Colon (tissue), 2 donors: ENCODE data around the gene MEG3.
"Not testable (repeated sequence)": the region's sequence is repeated elsewhere in the genome, so short reads cannot be mapped to it uniquely, and the experiment has no call there.

ENCODE experiments used
- FAIRE-seq: peaks from 2 replicates; lab custom pipeline; 2012; peaks lifted over from hg19 to GRCh38; lab: Jason Lieb, UNC
- donor health status: control.
- donor health status: control.

The MEG3 gene

DNA sequence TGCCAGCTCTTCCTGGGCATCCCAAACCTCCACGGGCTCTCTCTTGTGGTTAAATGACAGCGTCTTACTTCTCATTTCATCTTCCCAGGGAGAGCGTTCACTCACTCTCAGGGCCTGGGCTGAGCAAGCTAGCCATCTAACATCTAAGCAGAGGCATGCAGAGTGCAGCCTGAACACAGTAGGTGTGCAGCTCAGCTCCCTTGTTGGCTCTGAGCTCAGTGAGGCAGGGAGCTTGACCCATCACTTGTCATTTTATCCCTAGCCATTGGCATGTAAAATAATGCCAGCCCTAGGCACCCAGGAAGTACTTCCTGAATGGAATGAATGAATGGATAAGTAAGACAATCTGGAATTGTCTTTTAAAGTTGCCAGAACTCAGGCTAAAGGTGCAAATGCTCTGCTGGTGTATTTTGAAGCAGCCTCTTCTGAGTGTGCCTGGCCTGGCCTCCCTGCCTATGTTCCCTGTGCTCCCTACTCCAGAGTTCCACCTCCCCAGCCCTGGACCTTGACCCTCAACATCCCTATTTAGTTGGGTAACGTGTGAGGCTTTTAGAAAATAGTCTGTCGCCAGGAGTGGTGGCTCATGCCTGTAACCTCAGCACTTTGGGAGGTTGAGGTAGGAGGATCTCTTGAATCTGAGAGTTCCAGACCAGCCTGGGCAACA is 9.5 kb upstream of the MEG3 start:
- FAIRE-seq: no peak

DNA sequence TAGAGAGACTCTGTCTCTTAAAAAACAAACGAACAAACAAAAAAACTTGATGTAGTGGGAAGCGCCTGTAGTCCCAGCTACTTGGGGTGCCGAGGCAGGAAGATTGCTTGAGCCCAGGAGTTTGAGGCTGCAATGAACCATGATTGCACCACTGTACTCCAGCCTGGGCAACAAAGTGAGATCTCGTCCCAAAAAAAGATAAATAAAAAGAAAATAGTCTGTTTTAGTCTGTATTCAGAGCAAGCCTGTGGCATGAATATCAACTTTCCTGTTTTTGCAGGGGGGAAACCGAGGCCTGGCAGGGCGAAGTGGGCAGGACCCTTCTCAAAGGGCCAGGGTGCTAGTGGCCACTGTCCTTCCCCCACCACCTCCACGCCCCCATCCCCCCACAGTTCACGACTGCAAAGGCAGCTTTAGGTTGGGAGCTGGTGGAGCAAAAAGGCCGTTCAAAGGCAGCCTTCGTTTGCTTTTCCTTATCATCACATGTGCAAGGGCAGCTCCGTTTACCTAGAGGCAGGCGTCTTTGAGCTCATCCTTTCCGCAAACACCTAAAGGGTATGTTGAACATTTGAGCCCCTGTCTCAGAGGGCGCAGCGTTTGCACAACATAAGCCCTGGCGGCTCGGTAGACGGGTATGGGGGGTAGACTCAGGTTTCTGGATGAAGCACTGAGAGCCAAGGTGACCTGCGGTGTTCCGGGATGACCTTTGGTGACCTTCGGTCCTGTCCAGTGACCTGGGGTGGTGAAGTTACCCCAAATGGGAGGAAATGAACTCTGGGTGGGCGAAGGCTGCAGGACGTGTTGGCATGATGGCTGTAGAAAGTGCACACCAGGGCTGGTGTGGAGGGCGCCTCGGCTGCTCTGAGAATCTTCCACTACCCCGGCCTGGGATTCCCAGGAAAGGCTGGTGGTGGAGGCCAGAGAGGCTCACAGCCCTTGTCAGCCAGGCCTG is 8.7 kb upstream of the MEG3 start:
- no peak for FAIRE-seq

DNA sequence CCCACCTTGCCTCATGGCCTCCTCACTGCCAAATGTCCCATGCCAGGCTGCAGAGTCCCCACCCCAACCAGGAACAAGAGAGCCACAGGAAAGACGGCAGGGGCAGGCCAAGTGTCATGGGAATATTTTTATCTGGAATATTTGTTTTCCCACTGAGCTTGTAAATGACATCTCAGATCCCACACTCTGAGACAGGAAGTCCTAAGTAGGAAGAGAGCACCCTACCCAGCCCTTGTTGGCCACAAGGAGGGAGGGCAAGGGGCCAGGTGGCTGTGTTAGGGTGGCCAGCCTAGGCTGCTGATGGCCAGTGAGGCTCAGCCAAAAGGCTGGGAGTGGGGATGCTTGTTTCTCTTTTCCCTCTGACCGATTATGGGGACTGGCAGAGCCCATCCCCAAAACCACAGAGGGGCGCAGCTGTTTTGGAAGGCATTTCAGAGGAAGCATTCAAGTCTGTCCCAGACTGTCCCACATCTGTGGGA is 7.7 kb upstream of the MEG3 start:
- FAIRE-seq: no peak

DNA sequence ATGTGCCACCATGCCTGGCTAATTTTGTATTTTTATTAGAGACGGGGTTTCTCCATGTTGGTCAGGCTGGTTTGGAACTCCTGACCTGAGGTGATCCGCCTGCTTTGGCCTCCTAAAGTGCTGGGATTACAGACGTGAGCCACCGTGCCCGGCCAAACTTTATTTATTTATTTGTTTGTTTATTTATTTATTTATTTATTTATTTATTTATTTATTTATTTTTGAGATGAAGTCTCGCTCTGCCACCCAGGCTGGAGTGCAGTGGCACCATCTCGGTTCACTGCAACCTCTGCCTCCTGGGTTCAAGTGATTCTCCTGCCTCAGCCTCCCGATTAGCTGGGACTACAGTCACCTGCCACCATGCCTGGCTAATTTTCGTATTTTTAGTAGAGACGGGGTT is 7.0 kb upstream of the MEG3 start:
- FAIRE-seq: not testable (repeated sequence)

DNA sequence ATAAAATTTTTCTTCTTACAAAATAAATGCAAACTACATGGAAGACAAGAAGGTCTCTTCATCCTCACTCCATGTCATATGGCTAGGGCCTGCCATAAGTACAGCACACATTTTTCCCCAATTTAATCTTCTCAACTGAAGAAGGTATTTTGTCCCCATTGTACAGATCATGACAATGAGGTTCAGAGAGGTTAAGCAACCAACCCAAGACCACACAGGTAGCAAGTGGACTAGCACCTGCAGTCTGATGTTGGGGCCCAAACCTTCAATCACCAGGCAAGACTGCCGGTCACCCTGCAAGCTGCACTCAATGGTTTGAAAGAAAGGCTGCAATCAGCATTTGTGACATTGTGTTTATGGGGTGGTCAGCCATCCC is 6.5 kb upstream of the MEG3 start:
- no peak for FAIRE-seq

DNA sequence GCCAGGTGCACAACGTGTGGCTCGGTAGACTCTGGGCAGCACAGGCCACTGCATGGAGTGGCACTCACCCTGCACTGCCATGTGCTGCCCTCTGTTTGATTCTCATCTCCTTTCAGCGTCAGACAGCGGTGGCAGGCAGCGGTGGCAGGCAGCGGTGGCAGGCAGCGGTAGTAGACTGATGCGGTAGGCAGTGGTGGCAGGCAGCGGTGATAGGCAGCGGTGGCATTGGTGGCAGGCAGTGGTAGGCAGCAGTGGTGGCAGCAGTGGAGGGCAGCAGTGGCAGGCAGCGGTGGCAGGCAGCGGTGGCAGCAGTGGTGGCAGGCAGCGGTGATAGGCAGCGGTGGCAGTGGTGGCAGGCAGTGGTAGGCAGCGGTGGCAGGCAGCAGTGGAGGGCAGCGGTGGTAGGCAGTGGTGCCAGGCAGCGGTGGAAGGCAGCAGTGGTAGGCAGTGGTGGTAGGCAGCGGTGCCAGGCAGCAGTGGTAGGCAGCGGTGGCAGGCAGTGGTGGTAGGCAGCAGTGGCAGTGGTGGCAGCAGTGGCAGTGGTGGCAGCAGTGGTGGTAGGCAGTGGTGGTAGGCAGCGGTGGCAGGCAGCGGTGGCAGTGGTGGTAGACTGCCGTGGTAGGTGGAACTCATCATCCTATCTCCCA is 6.0 kb upstream of the MEG3 start:
- FAIRE-seq: no peak

DNA sequence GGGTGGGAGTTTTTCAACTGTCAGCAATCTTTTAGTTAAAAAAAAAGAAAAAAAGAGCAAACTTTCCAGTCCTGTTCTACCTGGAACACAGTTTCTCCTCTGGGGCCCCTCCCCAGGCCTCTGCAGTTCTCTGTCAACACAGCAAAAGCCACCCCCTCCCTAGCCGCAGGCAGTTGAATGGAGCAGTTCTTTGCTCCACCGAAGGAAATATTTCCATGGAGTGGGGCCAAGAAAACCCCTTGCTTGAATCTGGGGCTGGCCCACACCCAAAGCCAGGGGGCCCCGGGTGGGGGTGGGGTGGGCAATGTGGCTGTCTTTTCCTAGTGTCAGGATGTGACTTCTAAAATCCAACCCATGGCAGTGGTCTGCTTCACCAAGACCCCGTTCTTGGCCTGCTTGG is 5.0 kb upstream of the MEG3 start:
- no peak for FAIRE-seq

DNA sequence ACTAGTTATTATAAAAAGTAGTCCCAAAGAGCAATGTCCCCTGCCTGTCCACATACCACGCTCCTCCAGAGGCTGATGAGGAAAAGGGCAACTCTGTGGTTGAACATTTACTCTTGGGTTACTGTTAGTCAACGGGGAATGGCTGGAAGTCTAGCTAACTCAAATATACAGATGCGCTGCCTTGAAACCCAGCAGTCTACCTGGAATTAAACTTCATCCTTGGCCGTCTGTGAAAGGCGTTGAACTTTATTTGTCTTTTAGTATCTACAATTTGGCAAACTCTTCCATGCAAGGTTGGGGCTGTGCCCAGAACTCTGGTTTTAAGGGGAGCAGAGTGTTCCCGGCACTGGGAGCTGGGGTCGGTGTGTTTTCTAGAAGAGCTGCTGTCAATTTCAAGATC is 3.9 kb upstream of the MEG3 start:
- no peak for FAIRE-seq

DNA sequence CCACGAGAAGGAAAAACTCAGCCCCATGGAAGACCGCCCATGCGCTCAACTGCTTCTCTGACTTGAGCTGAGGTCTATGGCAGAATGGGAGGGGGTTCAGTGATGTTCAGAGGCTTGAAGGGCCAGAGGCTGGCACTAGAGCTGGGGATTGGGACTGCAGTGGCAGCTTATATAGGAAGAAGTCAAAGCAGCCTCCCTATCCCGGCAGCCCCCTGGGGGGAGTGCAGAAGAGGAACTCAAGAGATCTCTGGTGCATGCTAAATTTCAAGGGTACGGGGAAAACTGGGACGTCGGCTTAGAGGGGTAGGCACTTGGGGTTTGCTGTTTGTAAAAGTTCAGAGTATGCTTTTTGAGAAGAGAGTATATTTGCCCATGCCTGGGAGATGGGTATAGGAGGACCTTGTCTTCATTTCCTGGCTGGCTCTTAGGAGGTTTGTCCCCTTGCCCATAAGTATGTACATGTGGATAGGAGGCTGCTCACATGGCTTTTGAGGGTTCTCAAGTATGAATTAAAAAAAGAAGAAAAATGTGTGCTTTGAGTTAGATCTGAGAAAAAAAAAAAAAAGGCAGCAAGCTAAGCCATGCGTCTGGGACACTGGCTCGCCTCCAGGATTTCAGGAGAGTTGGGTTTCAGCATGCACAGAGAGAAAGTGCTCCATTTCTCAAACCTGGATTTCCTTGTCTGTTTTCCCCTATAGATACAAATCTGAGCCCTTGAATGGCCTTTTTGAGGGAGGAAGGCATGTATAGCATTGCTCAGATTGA is 3.2 kb upstream of the MEG3 start:
- no peak for FAIRE-seq

DNA sequence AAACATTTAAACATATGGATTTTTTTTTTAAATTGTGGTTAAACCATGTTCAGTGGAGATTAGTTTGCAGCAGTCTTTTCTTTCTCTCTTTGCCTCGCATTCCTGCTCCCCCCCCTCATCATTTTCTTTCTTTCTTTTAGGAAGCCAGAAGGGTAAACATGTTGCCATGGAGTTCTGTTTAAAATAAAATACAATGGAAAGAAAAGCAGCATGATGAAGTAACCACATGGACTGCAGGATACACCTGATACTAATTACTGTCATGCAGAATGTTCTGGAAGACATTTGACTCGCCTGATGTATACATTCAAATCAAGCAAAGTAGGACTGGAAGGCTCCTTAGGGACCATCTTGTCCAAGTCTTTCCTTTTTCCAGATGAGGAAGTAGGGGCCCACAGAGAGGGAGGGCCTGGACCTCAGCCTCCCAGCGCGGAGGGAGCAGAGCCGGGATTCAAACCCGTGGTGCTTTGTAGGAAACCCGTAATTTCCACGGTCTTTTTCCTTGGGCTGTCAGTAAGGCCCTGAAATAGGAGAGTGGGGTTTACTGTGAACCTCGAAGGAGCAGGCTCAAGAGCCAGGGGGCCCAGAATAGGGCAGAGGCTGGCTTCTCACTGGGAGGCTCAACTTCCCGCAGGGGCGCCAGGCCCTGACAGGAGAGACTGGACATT is 2.4 kb upstream of the MEG3 start:
- no peak for FAIRE-seq

DNA sequence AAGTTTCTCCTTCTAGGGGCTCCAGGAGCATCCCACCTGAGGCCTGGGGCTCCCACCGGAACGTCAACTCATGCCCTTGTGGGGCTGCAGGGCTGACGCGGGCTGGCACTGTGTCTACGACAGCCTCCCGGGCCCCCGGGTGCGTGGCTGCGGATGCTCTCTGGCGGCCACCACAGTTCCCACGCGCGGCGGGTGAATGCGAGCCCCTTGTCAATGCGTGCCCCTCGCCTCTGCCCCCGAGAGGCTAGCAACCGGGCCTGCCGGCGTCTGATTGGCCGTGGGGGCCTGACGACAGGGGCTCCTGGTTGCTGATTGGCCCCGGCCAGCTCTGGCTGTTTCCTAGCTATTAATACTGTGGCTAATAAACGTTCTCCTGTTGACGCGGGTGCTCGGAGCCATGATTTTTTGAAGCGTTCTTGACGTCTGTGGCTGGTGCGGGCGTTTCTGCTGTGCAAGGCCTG is 1.8 kb upstream of the MEG3 start:
- FAIRE-seq: no peak

DNA sequence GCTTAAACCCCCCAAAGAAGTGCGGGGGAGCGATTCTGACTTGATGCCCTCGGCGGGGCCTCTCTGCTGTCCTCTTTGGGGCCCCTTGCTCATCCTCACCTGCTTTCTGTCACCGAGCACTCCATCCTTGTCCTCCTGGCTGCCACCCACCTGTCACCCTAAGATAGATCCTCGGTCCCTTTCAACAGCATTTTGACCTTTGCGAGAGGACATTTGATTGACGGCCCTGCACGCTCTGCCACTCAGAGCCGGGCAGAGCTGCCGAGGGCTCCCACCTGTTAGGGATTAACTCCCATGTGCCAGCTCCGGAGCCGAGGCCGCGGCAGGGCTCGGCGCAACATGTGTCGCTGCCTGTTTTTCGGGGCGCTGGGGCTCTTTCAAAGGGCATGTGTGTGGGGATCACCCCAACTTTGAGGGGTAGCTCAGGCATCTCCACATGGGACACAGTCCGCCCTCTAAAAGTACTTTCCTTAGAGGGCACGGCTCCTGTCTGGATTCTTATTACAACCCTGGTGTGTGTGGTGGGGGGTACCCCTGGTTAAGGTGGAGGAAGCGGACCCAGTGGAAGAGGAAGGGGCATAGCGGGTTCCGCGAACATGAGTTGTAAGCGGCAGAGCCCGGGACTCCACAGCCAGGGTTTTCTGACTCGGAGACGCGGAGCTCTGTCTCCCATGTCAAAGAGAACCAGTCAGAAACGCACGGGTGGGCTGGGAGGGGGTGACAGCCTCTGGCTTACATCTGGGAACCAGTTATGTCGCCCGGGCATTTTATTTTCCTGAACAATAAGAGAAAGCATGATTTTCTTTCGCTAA is 811 bp upstream of the MEG3 start:
- FAIRE-seq: no peak

DNA sequence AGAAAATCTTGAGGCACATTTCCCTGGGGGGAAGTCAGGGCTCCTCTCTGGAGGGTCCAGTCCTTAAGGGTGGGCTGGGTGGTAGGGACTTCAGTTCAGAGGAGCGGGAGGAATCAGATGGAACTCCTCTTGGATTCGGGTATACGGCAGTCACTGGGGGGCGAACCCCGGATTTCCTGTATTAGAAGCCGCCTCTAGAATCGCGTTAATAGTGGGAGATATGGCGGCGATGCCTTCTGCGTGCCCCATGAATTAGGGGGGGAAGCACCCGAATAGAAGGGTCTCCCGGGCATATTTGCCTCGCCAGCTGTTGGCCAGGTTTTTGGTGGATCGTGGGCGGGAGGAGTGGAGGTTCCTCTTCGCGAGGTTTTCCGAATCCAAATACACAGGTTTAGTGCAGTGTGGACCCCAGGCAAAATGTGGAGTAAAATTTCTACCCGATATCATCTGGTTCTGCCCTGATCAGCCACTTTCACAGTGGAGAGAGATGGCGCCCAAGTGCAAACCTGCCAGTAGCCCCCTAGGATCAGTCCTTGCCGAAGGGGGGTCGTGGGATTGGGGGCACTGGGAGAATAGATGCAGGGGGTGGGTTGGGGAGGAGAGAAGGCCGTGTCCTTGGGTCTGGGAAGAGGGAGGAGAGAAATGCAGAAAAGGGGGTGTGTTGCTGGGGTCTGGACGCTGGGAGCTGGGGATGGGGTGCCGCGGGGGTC is 628 bp downstream of the MEG3 start:
- FAIRE-seq: no peak

DNA sequence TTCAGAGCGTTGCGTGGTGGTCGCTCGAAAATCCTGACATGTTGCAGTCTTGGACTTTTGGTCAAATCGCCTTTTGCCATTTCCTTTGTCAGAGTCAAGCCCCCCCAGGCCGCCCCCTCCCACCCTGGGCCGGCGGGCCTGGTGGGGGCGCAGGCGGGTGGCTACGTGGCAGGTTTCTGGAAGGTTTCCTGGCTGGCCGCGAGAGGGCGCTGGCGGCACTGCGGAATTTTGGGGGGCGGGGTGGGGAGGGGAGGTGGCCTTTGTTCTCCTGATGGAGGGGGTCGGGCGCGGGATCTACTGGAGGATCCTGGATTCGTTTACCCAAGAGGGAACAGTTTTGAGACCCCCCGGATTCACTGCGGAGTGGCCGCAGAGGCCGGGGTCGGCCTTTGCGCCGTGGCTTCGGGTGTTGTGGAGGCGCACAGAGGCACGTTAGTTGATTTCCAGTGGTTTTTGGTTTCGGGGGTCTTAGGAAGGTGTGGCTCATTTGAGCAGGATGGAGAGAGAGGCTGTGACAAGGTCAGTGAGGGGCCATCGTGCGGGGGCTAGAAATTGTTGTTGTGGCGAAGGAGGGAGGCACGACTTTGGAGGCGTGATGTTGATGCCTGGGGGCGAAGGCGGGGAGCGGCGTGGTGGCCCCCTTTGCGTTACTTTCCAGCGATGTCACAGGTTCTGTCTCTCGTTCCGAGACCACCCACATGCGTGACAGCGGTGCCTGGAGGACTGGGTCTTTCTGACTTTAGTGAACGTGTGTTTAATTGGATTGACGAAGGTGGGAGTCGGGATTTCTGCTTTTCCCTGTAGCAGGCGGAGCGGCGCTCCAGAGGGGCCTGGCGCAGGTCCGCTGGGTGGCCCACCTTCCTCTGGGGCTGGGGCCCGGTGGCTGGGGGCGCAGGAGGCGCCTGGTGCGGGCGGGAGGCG is 1.4 kb downstream of the MEG3 start:
- no peak for FAIRE-seq

DNA sequence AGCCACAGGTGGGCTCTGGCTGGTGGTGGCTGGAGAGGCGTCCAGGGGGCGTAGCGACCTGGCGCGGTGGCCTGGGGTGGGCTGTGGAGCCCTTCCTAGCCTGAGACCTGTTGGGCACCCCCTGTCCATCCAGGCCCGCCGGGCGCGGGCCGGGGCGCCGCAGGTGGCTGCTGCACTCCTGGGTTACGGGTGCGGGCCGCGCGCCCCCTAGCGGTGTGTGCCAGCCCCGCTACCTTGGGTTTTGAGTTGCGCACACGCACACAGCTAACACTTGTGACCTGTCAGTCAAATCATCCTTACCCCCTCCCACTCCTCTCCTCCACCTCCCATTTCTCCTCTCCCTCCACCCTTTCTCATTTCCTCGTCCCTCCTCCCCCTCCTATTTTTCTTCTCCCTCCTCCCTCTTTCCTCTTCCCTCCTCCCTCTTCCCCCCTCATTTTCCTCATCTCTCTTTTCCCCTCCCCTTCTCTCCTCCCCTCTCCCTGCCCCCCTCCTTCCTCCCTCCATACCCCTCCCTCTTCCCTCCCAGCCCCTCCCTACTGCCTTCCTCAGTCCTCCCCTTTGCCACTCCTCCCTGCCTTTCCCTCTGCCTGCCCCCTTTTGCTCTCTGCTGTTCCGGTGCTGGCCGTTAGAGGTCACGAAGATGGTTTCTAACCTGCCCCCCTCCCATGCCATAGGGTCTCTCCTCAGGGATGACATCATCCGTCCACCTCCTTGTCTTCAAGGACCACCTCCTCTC is 2.3 kb downstream of the MEG3 start:
- no peak for FAIRE-seq

DNA sequence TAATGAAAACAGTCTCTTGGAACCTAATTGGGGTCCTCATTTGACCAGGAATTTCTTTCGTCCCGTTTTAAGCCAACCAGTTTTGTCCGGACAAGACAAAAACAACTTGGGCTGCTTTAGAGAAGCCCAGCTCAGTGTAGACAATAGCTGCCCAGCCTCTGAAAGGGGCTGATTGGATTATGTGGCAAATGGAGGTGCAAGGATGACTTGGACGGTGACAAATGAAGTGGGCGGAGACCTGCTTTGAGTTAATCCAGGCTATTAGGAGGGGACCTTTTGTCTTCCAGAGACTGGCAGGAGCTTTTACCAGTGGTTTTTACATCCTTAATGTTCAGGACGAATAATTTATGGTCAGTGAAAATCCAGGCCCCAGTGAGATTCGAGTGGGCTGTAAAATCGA is 4.8 kb downstream of the MEG3 start:
- FAIRE-seq: no peak

DNA sequence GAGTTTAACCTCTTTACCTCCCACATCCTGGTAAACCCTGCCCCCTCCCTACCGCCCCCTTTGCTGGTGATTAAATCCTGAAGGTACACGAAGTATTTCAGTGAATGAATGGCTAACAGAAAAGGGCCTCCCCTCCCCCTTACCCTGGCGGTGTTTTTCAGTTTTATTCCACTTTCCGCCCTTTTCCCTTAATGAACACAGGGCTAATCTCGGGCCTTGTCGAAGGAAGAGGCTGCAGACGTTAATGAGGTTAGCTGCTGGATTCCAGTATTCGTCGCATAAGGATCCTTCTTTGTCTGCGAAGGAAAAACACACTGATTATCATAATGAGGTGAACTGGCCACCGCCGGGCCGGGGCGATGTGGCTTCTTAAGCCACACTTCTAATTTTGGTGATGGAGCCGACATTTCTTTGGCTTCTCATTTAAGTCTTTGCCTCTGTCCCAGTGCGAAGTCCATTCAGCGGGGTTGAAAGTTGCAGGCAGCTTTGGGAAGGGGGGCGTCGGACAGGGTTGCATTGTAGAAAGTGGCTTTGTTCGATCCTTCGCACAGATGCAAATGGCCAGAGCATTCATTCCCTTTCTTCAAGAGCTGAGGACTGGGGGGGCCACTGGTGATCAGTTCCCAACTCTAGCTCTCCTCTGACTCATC is 6.5 kb downstream of the MEG3 start:
- no peak for FAIRE-seq
